Neural cell (in vitro differentiated cells): Measurements from ENCODE around the gene MAG. TPM values are rescaled to one million over a fixed set of nuclear protein-coding genes. Genes with fewer than 3 reads are reported as not detected.

Experiments used
- H2AFZ ChIP-seq: fragments of 200-600, 300-800 bp; sonication (generic), shearing (Covaris generic); 2 replicates; pipeline ENCODE4 v1.6.0; 2014; ENCODE audit warnings: low read depth, mild to moderate bottlenecking, antibody characterized with exemption, low read length, moderate library complexity
- H3F3A ChIP-seq: fragments of 200-600 bp; shearing (Covaris generic); 2 replicates; pipeline ENCODE4 v1.6.1; 2016; ENCODE audit warnings: mild to moderate bottlenecking, moderate library complexity, mixed read lengths, antibody characterized with exemption, low read length; ENCODE audit not compliant: insufficient read depth, poor library complexity, severe bottlenecking
- H3K27ac ChIP-seq: fragments of 200-600, 300-800 bp; sonication (generic), shearing (Covaris generic); 2 replicates; pipeline ENCODE4 v1.5.1; 2014; ENCODE audit warnings: mild to moderate bottlenecking, low read length, moderate library complexity
- H3K27me3 ChIP-seq: fragments of 300-800, 200-600 bp; sonication (generic), shearing (Covaris generic); 2 replicates; pipeline ENCODE4 v1.6.0; 2014; ENCODE audit warnings: mild to moderate bottlenecking, low read depth, low read length, moderate library complexity; ENCODE audit not compliant: insufficient read depth
- H3K36me3 ChIP-seq: fragments of 300-800, 200-600 bp; sonication (generic), shearing (Covaris generic); 2 replicates; pipeline ENCODE4 v1.5.1; 2014; ENCODE audit warnings: mild to moderate bottlenecking, antibody characterized with exemption, low read length, moderate library complexity; ENCODE audit not compliant: insufficient read depth
- H3K4me2 ChIP-seq: fragments of 300-800, 200-600 bp; sonication (generic), shearing (Covaris generic); 2 replicates; pipeline ENCODE4 v1.6.0; 2014; ENCODE audit warnings: mild to moderate bottlenecking, low read length
- H3K4me3 ChIP-seq: fragments of 300-800, 200-600 bp; sonication (generic), shearing (Covaris generic); 2 replicates; pipeline ENCODE4 v1.5.1; 2014; ENCODE audit warnings: mild to moderate bottlenecking, low read length, moderate library complexity
- H3K79me2 ChIP-seq: fragments of 200-600 bp; shearing (Covaris generic); replicated peaks from 2 replicates; pipeline ENCODE4 v1.6.0; 2014; ENCODE audit warnings: mild to moderate bottlenecking, low read length, moderate library complexity; ENCODE audit not compliant: insufficient read depth
- H3K9ac ChIP-seq: fragments of 300-800, 200-600 bp; sonication (generic), shearing (Covaris generic); 2 replicates; pipeline ENCODE4 v1.6.1; 2016; ENCODE audit warnings: mild to moderate bottlenecking, low read length, mixed read lengths
- H3K9me2 ChIP-seq: fragments of 200-600 bp; shearing (Covaris generic); 2 replicates; pipeline ENCODE4 v1.6.1; 2016; ENCODE audit warnings: mild to moderate bottlenecking, low read length, mixed read lengths; ENCODE audit not compliant: insufficient read depth
- H3K9me3 ChIP-seq: fragments of 200-600, 300-800 bp; sonication (generic), shearing (Covaris generic); 2 replicates; pipeline ENCODE4 v1.6.1; 2016; ENCODE audit warnings: mild to moderate bottlenecking, mixed run types, low read length, moderate library complexity, mixed read lengths
- H4K20me1 ChIP-seq: fragments of 200-600 bp; shearing (Covaris generic); 2 replicates; pipeline ENCODE4 v1.6.1; 2016; ENCODE audit warnings: mild to moderate bottlenecking, mixed run types; ENCODE audit not compliant: insufficient read depth
- CTCF ChIP-seq: fragments of 450-650 bp; IDR thresholded peaks from 2 replicates; pipeline ENCODE4 v1.5.1; 2014; ENCODE audit warnings: antibody characterized with exemption, mild to moderate bottlenecking, moderate library complexity; ENCODE audit not compliant: poor library complexity, severe bottlenecking
- EP300 ChIP-seq: fragments of 450-650 bp; conservative IDR thresholded peaks from 2 replicates; pipeline ENCODE4 v1.6.1; 2014; ENCODE audit warnings: antibody characterized with exemption, mild to moderate bottlenecking, moderate library complexity; ENCODE audit not compliant: poor library complexity, severe bottlenecking
- EZH2 ChIP-seq: fragments of 200-600, 300-800 bp; shearing (Covaris generic), sonication (generic); IDR thresholded peaks from 2 replicates; pipeline ENCODE4 v1.6.1; 2014; ENCODE audit warnings: antibody characterized with exemption, low read length, borderline replicate concordance, mild to moderate bottlenecking; ENCODE audit not compliant: insufficient read depth, poor library complexity, severe bottlenecking
- MXI1 ChIP-seq: fragments of 450-650 bp; conservative IDR thresholded peaks from 2 replicates; pipeline ENCODE4 v1.6.1; 2014; ENCODE audit warnings: antibody characterized with exemption, mild to moderate bottlenecking; ENCODE audit not compliant: poor library complexity, severe bottlenecking
- POLR2AphosphoS5 ChIP-seq: IDR thresholded peaks from 2 replicates; pipeline ENCODE4 v1.6.1; 2012
- RAD21 ChIP-seq: fragments of 450-650 bp; conservative IDR thresholded peaks from 2 replicates; pipeline ENCODE4 v1.6.1; 2014; ENCODE audit warnings: antibody characterized with exemption, mild to moderate bottlenecking, moderate library complexity
- REST ChIP-seq: IDR thresholded peaks from 2 replicates; pipeline ENCODE4 v1.6.1; 2012; ENCODE audit warnings: borderline replicate concordance
- SMC3 ChIP-seq: fragments of 450-650 bp; conservative IDR thresholded peaks from 2 replicates; pipeline ENCODE4 v1.6.1; 2014; ENCODE audit warnings: antibody characterized with exemption, mild to moderate bottlenecking, moderate library complexity; ENCODE audit not compliant: poor library complexity
- TAF1 ChIP-seq: IDR thresholded peaks from 2 replicates; pipeline ENCODE4 v1.6.1; 2012; ENCODE audit warnings: low read depth
- polyA plus RNA-seq: library from polyadenylated mRNA; depleted of rRNA; stranded (reverse); fragments of >200 nt; gene quantifications from 2 replicates; pipeline ENCODE4 v1.2.3, GENCODE V29; 2014

MAG gene
- polyA plus RNA-seq, 1 donor from 2014 or later, result not detected

GRCh38 chr19:35334144-35334753 lies 42.3 kb downstream of the MAG start:
- Histone ChIP-seq H3K9me2 (no peaks in the 10 kb centered on the region), H3K27me3 (no peaks in the 10 kb centered on the region), H3F3A (no peaks in the 10 kb centered on the region), H4K20me1 (no peaks in the 10 kb centered on the region), H3K4me3 (no peak overlapping the region), H3K9ac (no peak overlapping the region), H3K9me3 (no peaks in the 10 kb centered on the region), H3K4me2 (no peak overlapping the region), H2AFZ (no peak overlapping the region), H3K79me2 (no peaks in the 10 kb centered on the region), H3K27ac (no peak overlapping the region), H3K36me3 (no peaks in the 10 kb centered on the region)
- TF ChIP-seq RAD21, result no peak
- TF ChIP-seq EZH2, result no peak
- TF ChIP-seq POLR2AphosphoS5, result no peak
- TF ChIP-seq SMC3, result no peak
- no peak for TF ChIP-seq MXI1
- TF ChIP-seq EP300, result no peak
- no peak for TF ChIP-seq REST
- no peak for TF ChIP-seq TAF1
- no peak for TF ChIP-seq CTCF

GRCh38 chr19:35336166-35336955 lies 44.4 kb downstream of the MAG start:
- no peaks in the 10 kb centered on the region for H3K9me3 ChIP-seq
- no peaks in the 10 kb centered on the region for H3K9me2 ChIP-seq
- no peaks in the 10 kb centered on the region for H3K36me3 ChIP-seq
- no peaks in the 10 kb centered on the region for H3K27me3 ChIP-seq
- H3K9ac ChIP-seq, result no peak overlapping the region
- no peaks in the 10 kb centered on the region for H4K20me1 ChIP-seq
- H3K27ac ChIP-seq, result no peak overlapping the region
- no peak overlapping the region for H3K4me2 ChIP-seq
- no peaks in the 10 kb centered on the region for H3K79me2 ChIP-seq
- no peak overlapping the region for H2AFZ ChIP-seq
- H3K4me3 ChIP-seq, result no peak overlapping the region
- TF ChIP-seq REST (no peak), EP300 (no peak), MXI1 (no peak), TAF1 (no peak), SMC3 (no peak), EZH2 (no peak), CTCF (no peak), RAD21 (no peak), POLR2AphosphoS5 (no peak)
- H3F3A ChIP-seq, result no peaks in the 10 kb centered on the region
